ENCODE measurements around the gene NT5M.

DNA sequence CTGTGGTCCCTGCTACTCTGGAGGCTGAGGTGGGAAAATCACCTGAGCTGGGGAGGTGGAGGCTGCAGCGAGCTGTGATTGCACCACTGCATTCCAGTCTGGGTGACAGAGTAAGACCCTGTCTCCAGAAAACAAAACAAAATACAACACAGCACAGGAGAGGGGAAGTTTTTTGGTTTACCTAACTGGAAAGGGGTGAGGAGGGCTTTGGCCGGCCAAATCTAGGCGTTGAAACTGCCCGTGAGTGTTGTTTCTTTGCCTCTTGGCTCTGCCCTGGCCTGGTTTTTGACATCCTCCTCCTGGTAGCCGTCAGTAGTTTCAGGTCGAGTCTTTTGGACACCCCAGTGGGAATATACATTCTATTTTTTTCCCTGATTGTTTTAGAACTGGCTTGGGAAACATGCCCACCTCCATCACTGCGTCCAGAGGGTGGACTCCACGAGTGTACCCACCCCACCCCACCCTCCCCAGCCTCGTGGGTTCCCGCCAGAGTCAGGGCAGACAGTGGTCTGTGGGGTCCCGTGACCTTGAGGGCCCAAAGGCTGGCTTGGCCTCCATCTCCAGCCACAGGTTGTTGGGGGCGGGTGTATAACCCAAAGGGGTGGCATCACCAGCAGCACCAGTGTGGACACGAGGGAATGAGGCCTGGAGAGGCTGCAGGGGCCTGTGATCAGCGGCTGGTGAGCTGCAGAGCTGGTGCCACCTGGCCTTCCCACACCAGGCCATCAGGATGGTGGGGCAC, 42.7 kb downstream of the NT5M start:
- TF ChIP-seq, protein P1, sequence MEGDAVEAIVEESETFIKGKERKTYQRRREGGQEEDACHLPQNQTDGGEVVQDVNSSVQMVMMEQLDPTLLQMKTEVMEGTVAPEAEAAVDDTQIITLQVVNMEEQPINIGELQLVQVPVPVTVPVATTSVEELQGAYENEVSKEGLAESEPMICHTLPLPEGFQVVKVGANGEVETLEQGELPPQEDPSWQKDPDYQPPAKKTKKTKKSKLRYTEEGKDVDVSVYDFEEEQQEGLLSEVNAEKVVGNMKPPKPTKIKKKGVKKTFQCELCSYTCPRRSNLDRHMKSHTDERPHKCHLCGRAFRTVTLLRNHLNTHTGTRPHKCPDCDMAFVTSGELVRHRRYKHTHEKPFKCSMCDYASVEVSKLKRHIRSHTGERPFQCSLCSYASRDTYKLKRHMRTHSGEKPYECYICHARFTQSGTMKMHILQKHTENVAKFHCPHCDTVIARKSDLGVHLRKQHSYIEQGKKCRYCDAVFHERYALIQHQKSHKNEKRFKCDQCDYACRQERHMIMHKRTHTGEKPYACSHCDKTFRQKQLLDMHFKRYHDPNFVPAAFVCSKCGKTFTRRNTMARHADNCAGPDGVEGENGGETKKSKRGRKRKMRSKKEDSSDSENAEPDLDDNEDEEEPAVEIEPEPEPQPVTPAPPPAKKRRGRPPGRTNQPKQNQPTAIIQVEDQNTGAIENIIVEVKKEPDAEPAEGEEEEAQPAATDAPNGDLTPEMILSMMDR (IDR thresholded peaks at IDR 0.05), result no peak
- TF ChIP-seq POLR2A (IDR thresholded peaks at IDR 0.05), result no peak
